ENCODE data around the gene IL19.

IL19 gene

DNA sequence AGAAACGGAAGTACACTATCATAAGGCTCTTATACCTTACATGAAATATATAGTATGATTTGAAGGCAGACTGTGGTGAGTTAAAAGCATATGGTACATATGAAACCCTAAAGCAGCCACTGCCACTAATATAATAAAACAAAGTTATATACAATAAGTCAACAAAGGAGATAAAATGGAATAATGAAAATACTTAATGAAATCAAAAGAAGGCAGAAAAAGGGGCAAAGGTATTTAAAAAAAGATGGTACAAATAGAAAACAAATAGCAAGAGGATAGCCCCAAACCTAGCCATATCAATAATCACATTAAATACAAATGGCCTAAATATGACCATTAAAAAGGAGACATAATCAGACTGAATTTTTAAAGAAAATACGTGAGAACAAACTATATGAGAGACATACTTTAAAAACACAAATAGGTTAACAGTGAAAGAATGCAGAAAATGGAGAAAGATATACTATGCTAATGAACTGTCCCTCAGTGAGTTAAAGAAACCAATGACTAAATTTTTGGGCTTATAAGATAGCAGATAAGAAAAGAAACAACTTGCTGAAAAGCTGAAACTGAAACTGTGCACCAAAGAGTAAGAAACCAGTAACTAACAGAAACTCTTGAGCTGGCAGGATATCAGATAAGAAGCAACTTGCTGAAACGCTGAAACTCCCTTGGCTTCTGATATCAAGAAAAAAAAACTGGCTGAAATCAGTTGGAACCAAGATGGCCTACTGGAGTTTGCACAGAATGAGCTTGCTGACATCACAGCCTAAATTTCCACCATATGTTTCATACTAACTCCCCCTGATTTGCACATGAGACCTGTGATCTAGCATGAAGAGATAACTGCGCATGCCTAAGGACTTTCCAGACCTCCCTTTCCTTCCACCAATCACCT, 46.1 kb downstream of the IL19 start:
- Histone ChIP-seq H3K36me3 (ENCODE audit: control insufficient read depth, insufficient read depth, low read length) (no peaks in the 10 kb centered on the region), H3K4me1 (ENCODE audit: control insufficient read depth, insufficient read depth, low read length, poor library complexity, severe bottlenecking) (no peaks in the 10 kb centered on the region), H3K4me3 (ENCODE audit: extremely low read depth, insufficient read depth, low read length, poor library complexity, severe bottlenecking) (no peak overlapping the region), H3K9me3 (ENCODE audit: control insufficient read depth, low read length) (peaks cover 4% of the 10 kb centered on the region), H3K27ac (ENCODE audit: low read depth, low read length, severe bottlenecking) (no peak overlapping the region)
- 80 to 82% methylated on average over 2 of the region's 4 CpGs for WGBS, 2 experiments (ENCODE audit: insufficient coverage in 2 of 2)

DNA sequence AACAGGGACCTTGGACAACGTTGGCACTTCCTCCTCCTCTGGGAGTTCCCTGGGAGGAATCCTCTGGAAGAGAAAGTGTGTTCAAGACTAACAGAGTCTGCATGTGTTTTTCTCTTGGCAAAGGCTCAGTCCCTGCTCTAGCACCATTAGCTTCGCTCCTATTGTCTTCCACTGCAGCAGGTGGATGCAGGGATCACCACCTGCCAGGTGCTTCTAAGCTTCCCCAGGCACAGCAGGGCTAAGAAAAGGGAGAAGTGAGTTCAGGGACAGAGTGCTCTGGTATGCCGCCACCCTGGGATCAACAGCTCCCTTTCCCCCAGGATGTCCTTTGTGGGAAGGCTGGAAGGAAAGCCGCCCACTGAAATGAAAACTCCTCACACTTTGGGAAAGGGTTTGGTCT, 50.9 kb downstream of the IL19 start:
- H3K36me3 ChIP-seq (ENCODE audit: control insufficient read depth, insufficient read depth, low read length), result no peaks in the 10 kb centered on the region
- H3K9me3 ChIP-seq (ENCODE audit: control insufficient read depth, low read length), result no peaks in the 10 kb centered on the region
- peaks cover 12% of the 10 kb centered on the region for H3K4me1 ChIP-seq (ENCODE audit: control insufficient read depth, insufficient read depth, low read length, poor library complexity, severe bottlenecking)
- H3K4me3 ChIP-seq (ENCODE audit: extremely low read depth, insufficient read depth, low read length, poor library complexity, severe bottlenecking), result no peak overlapping the region
- H3K27ac ChIP-seq (ENCODE audit: low read depth, low read length, severe bottlenecking), result no peak overlapping the region
- 61 to 69% methylated on average over 3 to 4 of the region's 4 CpGs for WGBS, 2 experiments (ENCODE audit: insufficient coverage in 2 of 2)

DNA sequence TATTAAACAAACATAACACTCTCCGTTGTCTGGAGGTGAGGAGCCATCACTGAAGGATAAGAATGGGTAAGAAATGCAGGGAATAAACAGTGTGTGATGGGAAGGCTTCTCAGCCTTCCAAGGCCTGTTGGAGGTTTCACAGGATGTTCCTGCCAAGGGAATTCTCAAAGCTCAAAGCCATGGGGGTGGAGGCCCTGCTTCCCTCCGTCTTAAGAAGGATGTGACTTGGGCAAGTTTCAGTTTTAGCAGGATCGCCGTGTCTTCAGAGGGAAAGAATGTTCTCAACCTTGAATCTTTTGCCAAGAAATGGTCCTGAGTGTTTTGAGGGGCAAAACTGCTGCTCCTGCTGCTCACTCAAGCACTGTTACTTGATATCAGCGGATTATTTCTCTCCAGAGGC, 53.2 kb downstream of the IL19 start:
- Histone ChIP-seq H3K9me3 (ENCODE audit: control insufficient read depth, low read length) (no peaks in the 10 kb centered on the region), H3K27ac (ENCODE audit: low read depth, low read length, severe bottlenecking) (no peak overlapping the region), H3K4me3 (ENCODE audit: extremely low read depth, insufficient read depth, low read length, poor library complexity, severe bottlenecking) (no peak overlapping the region), H3K36me3 (ENCODE audit: control insufficient read depth, insufficient read depth, low read length) (no peaks in the 10 kb centered on the region), H3K4me1 (ENCODE audit: control insufficient read depth, insufficient read depth, low read length, poor library complexity, severe bottlenecking) (peaks cover 12% of the 10 kb centered on the region)
- 94% methylated on average over 4 of the region's 5 CpGs for WGBS, 2 experiments (ENCODE audit: insufficient coverage in 2 of 2)

DNA sequence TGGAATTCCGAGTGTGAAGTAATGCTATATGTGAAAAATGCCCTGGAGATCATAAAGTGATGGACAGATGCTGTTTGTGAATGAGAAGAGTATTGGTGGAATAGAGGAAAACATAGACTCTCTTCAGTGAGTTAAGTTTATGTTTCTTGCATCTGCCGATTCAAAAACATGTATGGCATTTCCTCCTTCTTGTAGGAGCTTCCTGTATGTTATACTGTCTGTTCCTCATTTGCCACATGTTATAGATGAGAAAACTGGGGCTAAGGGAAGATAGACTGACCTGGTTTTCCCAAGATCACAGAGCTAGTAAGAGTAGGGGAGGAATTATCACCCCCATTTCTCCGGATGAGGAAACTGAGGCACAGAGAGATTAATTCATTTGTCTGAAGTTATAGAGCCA, 53.8 kb downstream of the IL19 start:
- Histone ChIP-seq H3K4me3 (ENCODE audit: extremely low read depth, insufficient read depth, low read length, poor library complexity, severe bottlenecking) (no peak overlapping the region), H3K4me1 (ENCODE audit: control insufficient read depth, insufficient read depth, low read length, poor library complexity, severe bottlenecking) (peaks cover 12% of the 10 kb centered on the region), H3K9me3 (ENCODE audit: control insufficient read depth, low read length) (no peaks in the 10 kb centered on the region), H3K36me3 (ENCODE audit: control insufficient read depth, insufficient read depth, low read length) (no peaks in the 10 kb centered on the region), H3K27ac (ENCODE audit: low read depth, low read length, severe bottlenecking) (no peak overlapping the region)
- 96 to 100% methylated on average over 2 of the region's 3 CpGs for WGBS, 2 experiments (ENCODE audit: insufficient coverage in 2 of 2)

DNA sequence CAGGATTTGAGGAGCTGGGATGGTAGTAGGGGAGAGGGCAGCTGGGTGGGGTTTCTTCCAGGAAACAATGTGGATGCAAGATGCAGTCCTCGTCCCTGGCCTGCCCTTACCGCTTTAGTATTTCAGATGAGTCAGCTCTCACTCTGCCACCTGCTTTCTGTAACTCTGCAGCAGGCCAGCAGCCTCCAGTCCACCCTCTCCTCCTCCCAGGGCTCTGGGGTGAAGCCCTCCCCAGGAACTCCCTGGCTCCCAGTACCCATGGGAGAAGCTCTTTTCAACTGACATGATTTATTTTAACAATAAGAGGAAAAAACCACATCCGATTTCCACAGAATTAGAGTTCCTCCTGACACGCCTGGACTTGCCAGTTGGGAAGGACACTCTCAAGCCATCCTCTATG, 55.8 kb downstream of the IL19 start:
- H3K27ac ChIP-seq (ENCODE audit: low read depth, low read length, severe bottlenecking), result no peak overlapping the region
- peaks cover 12% of the 10 kb centered on the region for H3K4me1 ChIP-seq (ENCODE audit: control insufficient read depth, insufficient read depth, low read length, poor library complexity, severe bottlenecking)
- WGBS, 2 experiments (ENCODE audit: insufficient coverage in 2 of 2), result 82 to 84% methylated on average over 2 to 3 of the region's 4 CpGs
- no peak overlapping the region for H3K4me3 ChIP-seq (ENCODE audit: extremely low read depth, insufficient read depth, low read length, poor library complexity, severe bottlenecking)
- H3K9me3 ChIP-seq (ENCODE audit: control insufficient read depth, low read length), result no peaks in the 10 kb centered on the region
- H3K36me3 ChIP-seq (ENCODE audit: control insufficient read depth, insufficient read depth, low read length), result no peaks in the 10 kb centered on the region

DNA sequence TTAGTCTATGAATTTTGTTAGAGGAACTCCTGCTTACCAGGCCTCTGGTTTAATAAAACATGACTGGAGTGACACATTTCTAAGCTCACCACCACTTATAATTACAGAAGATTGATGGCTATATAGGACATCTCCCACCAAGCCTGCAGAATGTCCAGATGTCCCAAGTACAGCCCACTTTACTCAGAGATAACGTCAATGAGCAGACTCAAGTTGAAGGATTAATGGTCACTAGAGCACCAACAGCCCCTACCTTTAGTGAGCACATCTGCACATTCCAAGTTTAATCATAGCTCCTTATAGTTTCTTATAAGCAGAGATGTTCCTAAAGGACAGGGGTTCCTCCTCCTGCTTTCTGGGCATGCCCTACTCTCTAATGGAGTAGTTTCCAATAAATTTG, 57.5 kb downstream of the IL19 start:
- Histone ChIP-seq H3K4me3 (ENCODE audit: extremely low read depth, insufficient read depth, low read length, poor library complexity, severe bottlenecking) (no peak overlapping the region), H3K36me3 (ENCODE audit: control insufficient read depth, insufficient read depth, low read length) (no peaks in the 10 kb centered on the region), H3K4me1 (ENCODE audit: control insufficient read depth, insufficient read depth, low read length, poor library complexity, severe bottlenecking) (peaks cover 12% of the 10 kb centered on the region), H3K27ac (ENCODE audit: low read depth, low read length, severe bottlenecking) (no peak overlapping the region), H3K9me3 (ENCODE audit: control insufficient read depth, low read length) (no peaks in the 10 kb centered on the region)
- WGBS, 2 experiments (ENCODE audit: insufficient coverage in 2 of 2), result 100% methylated on average over 1 of the region's 1 CpG; no CpG with 5 or more reads in 1 of the 2 experiments

DNA sequence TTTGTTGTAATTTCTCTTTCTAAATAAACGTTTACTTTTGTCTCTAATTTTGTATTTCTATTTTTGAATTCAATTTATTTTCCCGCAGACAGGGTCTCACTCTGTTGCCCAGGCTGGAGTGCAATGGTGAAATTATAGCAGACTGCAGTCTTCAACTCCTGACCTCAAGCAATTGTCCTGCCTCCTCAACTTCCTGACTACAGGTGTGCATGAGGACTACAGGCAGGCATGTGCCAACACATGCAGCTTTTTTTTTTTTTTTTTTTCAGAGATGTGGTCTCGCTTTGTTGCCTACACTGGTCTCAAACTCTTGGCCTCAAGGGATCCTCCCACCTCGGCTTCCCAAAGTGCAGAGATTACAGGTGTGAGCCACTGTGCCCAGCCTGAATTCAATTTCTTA, 58.2 kb downstream of the IL19 start:
- Histone ChIP-seq H3K4me3 (ENCODE audit: extremely low read depth, insufficient read depth, low read length, poor library complexity, severe bottlenecking) (no peak overlapping the region), H3K9me3 (ENCODE audit: control insufficient read depth, low read length) (no peaks in the 10 kb centered on the region), H3K4me1 (ENCODE audit: control insufficient read depth, insufficient read depth, low read length, poor library complexity, severe bottlenecking) (peaks cover 8% of the 10 kb centered on the region), H3K27ac (ENCODE audit: low read depth, low read length, severe bottlenecking) (no peak overlapping the region), H3K36me3 (ENCODE audit: control insufficient read depth, insufficient read depth, low read length) (no peaks in the 10 kb centered on the region)
- 83 to 86% methylated on average over 1 to 2 of the region's 4 CpGs for WGBS, 2 experiments (ENCODE audit: insufficient coverage in 2 of 2)

DNA sequence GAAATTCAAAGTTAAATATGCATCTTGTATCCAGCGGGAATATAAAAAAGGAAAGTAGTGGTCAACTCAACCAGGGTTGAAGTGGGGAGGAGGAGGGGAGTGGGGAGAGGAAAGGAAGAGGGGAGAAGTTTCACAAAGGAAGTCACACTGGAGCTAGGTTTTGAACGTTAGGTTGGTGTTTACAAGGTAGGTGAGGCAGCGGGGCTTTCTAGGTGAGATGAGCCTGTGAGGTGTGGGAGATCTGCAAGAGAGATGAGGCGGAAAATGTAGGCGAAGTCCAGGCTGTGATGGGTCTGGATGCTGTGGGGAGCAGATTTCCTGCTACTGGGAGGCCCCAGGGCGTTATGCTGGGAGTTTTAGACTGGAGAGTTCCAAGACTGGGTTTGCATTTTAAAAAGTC, 58.7 kb downstream of the IL19 start:
- Histone ChIP-seq H3K4me1 (ENCODE audit: control insufficient read depth, insufficient read depth, low read length, poor library complexity, severe bottlenecking) (peaks cover 6% of the 10 kb centered on the region), H3K36me3 (ENCODE audit: control insufficient read depth, insufficient read depth, low read length) (no peaks in the 10 kb centered on the region), H3K27ac (ENCODE audit: low read depth, low read length, severe bottlenecking) (no peak overlapping the region), H3K9me3 (ENCODE audit: control insufficient read depth, low read length) (no peaks in the 10 kb centered on the region), H3K4me3 (ENCODE audit: extremely low read depth, insufficient read depth, low read length, poor library complexity, severe bottlenecking) (no peak overlapping the region)
- WGBS, 2 experiments (ENCODE audit: insufficient coverage in 2 of 2), result 88 to 90% methylated on average over 6 of the region's 6 CpGs

DNA sequence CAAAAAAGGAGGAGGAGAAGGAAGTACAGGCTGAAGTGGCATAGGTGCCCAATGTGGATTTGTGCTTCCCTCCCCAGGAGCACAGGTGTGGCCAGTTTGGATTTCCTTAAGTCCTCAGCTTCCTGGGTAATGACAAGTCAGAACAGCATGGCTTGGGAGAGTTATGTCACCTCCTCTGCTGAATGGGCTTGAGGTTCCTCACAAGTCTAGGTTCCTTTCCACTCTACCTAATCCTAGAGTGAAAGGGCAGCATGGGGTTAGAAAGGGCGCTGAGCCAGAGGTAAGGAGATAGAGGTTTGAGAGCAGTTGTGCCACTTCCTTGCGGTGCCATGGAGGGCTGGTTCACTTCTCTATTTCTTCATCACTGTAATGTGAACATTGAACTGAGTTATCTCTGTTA, 59.3 kb downstream of the IL19 start:
- Histone ChIP-seq H3K9me3 (ENCODE audit: control insufficient read depth, low read length) (no peaks in the 10 kb centered on the region), H3K36me3 (ENCODE audit: control insufficient read depth, insufficient read depth, low read length) (no peaks in the 10 kb centered on the region), H3K4me3 (ENCODE audit: extremely low read depth, insufficient read depth, low read length, poor library complexity, severe bottlenecking) (no peak overlapping the region), H3K4me1 (ENCODE audit: control insufficient read depth, insufficient read depth, low read length, poor library complexity, severe bottlenecking) (peaks cover 8% of the 10 kb centered on the region), H3K27ac (ENCODE audit: low read depth, low read length, severe bottlenecking) (no peak overlapping the region)
- no CpG with 5 or more reads among the region's 2 CpGs for WGBS, 2 experiments (ENCODE audit: insufficient coverage in 2 of 2)

DNA sequence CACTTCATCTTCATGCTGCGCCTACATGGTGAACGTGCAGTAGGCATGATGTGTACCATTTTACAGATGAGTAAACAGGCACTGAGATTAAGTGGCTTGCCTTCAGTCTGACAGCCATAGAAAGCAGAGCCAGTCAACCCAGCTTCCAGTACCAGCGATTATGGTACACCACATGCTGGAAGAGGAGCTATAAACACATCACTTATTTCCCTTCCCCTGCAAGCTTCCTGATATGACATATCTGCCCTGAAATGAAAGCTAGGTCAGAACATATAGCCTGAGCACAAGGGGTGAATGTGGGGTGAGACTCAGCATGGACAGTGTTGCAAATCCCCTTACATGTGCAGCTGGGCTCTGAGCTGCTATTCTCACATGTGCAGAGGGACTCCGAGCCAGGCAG, 61.1 kb downstream of the IL19 start:
- WGBS, 2 experiments (ENCODE audit: insufficient coverage in 2 of 2), result 88 to 98% methylated on average over 1 to 3 of the region's 4 CpGs
- Histone ChIP-seq H3K36me3 (ENCODE audit: control insufficient read depth, insufficient read depth, low read length) (no peaks in the 10 kb centered on the region), H3K4me1 (ENCODE audit: control insufficient read depth, insufficient read depth, low read length, poor library complexity, severe bottlenecking) (peaks cover 10% of the 10 kb centered on the region)

DNA sequence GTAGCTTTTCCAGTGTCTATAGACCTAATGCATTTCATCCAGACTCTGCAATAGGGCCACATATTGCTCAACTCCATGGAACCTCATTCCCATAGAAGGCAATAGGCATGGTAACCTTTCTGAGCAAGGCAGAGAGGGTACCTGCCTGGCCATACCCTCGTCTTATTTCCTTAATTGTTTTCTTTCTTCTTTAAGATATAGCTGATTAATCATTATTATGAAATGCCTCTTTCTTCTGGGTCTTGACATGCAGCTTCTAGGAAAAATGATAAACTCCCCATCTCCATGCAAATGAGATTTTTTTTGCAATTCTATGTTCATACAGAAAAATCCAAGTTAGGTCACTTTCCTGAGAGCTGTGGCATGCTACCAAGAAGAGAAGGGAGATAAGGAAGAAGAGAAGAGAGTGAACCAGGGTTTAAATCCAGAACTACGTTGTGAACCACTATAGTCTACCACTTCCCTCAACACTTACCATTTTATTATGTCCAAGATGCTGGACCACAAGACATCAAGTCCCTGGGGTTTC, 61.8 kb downstream of the IL19 start:
- WGBS, 2 experiments (ENCODE audit: insufficient coverage in 2 of 2), result 100% methylated on average over 1 of the region's 2 CpGs; no CpG with 5 or more reads in 1 of the 2 experiments
- Histone ChIP-seq H3K4me3 (ENCODE audit: extremely low read depth, insufficient read depth, low read length, poor library complexity, severe bottlenecking) (no peak overlapping the region), H3K36me3 (ENCODE audit: control insufficient read depth, insufficient read depth, low read length) (no peaks in the 10 kb centered on the region), H3K9me3 (ENCODE audit: control insufficient read depth, low read length) (no peaks in the 10 kb centered on the region), H3K4me1 (ENCODE audit: control insufficient read depth, insufficient read depth, low read length, poor library complexity, severe bottlenecking) (peaks cover 15% of the 10 kb centered on the region), H3K27ac (ENCODE audit: low read depth, low read length, severe bottlenecking) (no peak overlapping the region)

More for the DNA sequence above, 61.1 kb downstream of the IL19 start:
- Histone ChIP-seq H3K27ac (ENCODE audit: low read depth, low read length, severe bottlenecking) (no peak overlapping the region), H3K4me3 (ENCODE audit: extremely low read depth, insufficient read depth, low read length, poor library complexity, severe bottlenecking) (no peak overlapping the region), H3K9me3 (ENCODE audit: control insufficient read depth, low read length) (no peaks in the 10 kb centered on the region)

Measured in mesodermal cell (in vitro differentiated cells).